NCI-H69 (cell line): ENCODE data around the gene EMID1.

Source experiments
- DNase-seq: peaks from one replicate; lab custom pipeline; 2025; lab: John Stamatoyannopoulos, UW

Gene EMID1

DNA sequence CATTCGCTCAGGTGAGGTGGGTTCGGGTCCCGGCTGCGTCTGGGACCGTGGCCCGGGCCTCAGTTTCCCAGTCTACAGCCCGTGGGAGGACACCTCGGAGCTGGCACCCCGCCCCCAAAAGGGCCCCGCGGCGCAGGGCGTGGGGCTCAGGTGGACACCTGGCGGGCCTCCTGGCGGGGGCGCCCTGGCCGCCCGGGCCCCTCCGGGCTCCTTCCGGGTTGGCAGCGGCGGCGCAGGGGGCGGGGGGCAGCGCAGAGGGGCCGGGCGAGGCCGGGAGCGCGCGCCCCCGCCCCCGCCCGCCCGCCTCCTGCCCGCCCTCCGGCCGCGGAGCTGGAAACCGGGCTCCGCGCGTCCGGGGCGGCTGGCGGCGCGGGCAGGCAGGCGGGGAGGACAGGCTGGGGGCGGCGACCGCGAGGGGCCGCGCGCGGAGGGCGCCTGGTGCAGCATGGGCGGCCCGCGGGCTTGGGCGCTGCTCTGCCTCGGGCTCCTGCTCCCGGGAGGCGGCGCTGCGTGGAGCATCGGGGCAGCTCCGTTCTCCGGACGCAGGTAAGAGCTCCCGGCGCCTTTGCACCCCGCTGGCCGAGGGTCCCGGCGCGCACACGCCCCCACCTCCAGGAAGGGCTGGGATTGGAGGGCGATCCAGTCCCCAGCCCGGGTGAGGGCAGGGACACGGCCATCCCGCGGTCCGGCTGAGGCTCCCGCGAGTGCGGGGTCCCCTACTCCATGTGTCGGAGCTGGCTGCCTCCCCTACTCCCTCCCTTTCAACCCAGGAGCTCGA is at the start of gene EMID1:
EMID1 (plus strand) TSS at position 303 of the 778 bp plus-strand sequence; CDS start at position 446, 143 bp downstream.
- peak; percentile 78 for DNase-seq

DNA sequence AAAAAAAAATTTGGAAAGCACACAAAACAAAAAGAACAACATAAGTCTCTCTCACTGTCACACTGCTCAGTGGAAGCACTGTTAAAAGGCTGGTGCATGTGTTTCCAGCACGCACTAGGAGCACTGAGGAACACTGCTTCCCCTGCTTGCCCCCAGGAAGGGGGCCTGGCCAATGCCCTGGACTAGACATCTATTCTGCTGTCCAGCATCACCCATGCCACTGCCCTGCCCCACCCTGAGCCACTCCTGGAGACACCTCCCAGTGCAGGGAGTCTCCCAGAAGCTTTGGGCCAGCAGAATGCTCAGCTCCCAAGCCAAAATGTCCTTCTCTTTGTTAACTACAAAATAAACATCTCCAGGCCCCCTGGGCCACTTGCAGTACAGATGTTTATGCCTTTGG is 49.7 kb upstream of the EMID1 start:
- DNase-seq = no peak

DNA sequence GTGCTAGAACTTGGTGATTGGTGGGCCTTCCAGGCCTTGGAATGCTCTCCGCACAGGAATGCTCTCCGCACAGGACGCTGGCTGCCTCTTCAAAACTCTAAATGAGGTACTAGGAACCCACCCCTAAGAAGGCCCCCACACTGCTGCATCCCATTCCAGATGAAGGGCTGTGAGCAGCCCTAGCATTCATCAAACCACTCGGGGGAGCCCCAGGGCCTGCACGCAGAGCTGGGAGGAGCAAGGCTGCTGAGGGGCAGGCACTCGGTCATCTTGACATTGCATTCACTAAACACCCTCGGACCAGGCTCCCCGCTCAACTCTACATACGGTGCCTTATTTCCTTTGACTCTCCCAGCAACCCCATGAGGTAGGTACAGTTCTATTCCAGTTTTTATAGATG is 49.2 kb upstream of the EMID1 start:
- peak; percentile 57 for DNase-seq

DNA sequence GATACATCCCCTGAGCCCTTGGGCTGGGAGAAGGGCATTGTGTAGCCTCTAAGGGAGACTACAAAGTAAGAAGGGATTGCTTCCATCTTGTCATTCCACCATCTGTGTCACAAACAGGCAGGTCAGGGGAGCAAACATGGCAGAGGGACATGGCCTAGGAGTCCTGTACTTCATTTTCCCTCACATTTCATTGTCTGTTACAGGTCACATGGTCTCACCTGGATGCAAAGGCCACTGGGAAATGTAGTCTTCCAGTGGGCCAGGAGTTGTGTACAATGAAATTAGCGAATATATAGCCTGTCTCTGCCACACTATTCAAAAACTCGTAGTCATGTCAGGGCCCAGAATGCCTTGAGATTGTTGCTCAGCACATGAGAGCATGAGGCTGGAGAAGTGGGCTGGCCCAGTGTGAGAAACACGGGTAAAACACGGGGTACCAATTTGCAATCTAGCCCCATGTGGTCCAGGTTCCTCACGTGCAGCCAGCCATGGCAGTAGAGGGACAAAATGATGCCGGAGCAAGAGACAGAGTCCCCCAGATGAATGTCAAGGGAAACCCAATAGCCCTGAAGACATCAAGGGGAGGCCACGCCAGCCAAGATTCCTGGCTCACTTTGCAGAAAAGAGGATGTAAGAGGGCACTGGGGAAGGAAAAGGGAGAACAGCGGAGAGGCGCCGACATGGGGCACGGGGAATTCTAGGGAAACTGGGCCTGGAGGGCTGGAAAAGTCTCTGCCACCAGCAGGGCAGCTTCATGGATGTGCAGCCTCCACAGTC is 47.7 kb upstream of the EMID1 start:
- DNase-seq = no peak

DNA sequence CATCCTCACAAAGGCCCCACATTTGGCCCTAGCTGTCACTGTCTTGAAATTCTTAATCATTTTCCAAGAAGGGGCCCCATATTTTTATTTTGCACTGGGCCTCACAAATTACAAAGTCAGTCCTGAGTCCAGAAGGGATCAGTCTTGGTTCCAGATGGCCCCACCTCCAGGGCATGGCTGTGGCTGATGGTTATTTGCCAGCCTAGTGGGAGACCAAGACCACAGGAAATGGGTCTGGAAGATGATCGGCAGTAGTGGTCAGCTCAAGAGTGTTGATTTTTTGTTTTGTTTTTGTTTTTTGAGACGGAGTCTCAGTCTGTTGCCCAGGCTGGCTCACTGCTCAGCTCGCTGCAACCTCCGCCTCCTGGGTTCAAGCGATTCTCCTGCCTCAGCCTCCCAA is 47.1 kb upstream of the EMID1 start:
- no peak for DNase-seq

DNA sequence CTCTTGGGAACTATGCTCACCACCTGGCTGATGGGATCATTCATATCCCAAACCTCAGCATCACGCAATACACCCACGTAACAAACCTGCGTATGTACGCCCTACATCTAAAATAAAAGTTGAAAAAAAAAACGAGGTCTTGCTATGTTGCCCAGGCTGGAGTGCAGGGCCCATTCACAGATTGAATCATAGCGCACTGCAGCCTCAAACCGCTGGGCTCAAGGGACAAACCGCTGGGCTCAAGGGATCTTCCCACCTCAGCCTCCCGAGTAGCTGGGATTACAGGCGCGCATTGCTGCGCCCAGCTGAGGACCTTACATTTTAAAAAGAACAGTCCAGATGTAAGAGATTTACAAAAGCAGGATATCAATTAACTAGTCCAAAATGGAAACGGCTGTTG is 41.9 kb upstream of the EMID1 start:
- DNase-seq = no peak

DNA sequence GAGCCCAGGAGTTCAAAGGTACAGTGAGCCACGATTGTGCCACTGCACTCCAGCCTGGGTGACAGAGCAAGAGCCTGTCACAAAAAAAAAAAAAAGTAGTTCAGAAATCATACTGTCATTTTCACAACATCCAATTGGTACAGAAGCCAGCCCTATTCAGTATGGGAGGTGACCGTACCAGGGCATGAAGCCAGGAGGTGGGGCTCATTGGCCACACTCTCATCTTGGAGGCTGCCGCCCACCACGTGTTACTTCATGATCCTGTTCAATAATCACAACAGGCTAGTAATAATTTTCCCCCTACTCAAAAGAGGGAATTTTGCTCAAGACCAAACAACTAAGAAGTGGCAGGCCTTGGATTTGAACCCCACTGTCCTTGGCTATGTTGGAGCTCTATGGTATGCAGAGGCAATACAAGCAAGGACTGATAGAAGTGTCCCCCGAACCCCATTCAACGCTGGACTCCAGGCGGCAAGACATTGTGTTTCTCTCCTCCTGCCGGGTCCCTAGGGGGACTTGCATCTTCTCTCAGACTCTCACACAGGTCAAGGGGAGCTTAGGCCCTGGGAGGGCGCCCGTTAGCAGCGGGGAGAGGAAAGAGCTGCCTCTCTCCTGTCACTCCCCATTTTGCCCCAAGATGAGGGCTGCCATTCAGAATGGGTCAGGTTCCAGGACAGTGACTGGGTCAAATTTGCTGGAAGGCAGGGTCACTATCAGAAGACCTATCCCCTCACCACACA is 40.2 kb upstream of the EMID1 start:
- no peak for DNase-seq

DNA sequence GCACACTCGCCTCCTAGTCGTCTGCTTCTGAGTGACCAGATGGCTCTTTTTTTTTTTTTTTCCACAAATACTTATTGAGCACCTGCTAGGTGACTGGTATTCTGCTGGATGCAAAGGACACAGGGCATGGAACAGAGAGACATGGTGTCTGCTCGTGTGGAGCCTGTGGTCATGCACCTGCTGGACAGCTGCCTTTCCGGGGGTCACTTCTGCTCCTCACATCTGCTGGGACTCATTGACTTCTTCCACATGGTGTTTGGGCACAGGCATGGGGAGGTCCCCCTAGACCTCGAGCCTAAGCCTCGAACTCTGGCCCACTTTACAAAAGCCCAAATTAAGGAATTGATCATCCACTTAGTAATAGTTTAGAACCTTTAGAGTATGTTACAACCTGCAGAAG is 39.5 kb upstream of the EMID1 start:
- no peak for DNase-seq

DNA sequence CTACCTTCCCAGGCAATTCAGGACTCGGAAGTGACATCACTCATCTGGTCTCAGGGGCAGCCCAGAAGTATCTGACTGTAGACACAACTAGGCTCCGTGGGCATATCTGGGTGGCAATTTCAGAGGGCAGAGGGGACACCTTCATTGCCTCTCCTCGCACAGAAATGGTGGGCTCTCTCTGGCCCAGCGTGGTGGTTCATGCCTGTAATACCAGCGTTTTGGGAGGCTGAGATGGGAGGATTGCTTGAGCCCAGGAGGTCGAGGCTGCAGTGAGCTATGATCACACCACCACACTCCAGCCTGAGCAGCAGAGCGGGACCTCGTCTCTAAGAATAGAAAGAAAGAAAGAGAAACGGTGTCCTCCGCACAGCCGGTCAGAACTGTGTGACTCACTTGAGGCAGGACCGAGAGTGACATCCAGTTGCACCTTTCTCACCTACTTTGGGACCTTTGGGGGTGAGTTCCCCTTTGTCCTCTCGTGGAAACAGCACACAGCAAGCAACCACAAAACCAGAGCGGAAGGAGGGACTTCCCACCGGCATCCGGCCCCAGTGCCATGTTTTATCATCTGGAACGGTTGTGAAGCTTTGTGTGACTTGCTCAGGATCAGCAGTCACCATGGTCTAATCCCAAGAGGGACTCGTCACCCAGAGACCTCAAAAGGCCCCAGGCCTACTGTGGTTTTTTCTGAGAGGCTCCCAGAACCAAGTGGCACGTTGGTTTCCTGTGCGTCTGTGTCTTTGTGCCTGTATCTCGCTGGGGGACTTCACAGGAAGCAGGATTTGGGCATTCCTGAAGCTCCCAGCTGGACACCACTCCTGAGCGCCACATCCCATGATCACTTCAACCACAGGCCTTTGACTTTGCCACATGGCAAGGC is 38.4 kb upstream of the EMID1 start:
- no peak for DNase-seq

DNA sequence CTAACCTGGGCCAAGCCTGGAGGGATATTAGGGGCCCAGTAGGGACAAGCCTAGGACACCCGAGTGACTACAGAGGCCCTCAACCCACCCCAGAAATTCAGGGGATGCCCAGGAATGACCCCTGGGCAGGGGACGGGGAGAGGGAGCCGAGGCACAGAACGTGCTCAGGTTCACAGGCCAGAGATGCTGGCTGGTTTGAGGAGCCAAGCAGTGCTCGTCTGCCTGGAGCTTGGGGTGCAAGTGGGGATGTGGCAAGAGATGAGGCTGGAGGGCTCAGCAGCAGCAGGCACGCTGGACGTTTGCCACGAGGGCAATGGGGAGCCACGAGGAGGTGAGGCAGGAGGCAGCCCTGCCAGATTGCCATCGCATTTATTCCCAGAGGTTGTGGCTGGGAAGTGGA is 34.0 kb upstream of the EMID1 start:
- no peak for DNase-seq

DNA sequence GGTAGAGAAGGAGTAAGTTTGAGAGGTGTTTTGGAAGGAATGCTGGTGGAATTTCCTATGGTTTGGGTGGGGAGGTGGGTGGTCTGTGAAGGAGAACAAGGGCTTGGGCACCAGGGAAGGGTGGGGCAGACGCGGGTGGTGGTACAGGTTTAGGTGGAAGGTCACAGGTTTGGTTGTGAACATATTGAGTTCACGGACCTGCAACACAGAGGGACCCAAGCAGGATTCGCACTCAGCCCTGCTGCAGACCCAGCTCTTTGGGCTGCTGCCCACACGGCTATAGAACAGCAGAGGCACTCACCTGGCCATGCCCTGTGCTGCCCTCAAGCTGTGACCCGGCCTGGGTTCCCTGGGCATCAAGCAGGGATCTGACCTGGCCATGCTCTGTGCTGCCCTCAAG is 33.5 kb upstream of the EMID1 start:
- no peak for DNase-seq

DNA sequence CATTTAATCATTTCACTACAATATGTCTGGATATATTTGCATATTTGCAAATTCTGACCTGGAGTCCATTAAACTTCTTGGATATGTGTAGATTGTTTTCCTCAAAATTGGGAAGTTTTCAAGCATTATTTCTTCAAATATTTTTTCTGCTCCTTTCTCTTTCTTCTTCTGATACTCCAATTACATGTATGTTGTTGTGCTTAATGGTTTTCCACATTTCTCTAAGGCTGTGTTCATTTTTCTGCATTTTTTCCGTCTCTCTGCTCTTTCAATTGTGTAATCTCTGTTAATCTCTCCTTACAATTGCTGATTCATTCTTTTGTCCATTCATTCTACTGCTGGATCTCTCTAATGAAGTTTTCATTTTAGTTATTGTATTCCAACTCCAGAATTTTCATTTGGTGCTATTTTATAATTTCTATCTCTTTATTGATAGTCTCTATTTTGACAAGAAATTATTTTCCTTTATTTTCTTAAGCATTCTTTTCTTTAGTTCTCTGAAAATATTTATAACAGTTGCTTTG is 30.3 kb upstream of the EMID1 start:
- no peak for DNase-seq

DNA sequence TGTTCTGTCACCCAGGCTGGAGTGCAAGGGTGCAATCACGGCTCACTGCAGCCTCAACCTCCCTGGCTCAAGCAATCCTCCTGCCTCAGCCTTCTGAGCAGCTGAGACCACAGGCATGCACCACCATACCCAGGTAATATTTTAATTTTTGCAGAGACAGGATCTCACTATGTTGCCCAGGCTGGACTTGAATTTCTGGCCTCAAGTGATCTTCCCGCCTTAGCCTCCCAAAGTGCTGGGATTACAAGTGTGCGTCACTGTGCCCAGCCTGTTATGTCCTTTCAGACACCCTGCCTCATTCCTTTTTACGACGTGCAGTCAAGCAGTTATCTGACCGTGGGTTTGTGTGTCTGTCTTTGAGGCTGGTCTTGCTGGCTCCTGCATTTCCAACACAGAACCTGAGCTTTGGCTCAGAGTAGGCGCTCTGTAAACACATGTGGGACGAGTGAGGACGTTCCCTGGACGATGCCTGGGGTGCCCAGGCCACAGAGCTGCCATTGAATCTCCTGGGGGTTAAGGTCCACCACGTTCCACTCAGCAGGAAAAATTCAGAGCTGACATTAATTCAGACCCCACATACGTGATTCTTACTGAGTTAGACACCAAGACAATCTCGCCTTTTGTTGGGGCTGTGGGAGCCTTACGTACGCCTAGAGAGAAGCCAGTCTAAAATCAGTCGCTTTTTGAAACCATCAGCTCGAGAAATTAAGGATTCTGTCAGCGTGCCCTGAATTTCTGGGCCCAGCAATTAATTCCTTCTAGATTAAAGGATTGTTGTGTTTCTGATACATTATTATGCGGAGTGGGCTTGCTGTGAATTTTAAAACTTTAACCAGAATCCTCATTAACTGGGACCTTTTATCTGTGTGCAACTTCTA is 21.5 kb upstream of the EMID1 start:
- no peak for DNase-seq

DNA sequence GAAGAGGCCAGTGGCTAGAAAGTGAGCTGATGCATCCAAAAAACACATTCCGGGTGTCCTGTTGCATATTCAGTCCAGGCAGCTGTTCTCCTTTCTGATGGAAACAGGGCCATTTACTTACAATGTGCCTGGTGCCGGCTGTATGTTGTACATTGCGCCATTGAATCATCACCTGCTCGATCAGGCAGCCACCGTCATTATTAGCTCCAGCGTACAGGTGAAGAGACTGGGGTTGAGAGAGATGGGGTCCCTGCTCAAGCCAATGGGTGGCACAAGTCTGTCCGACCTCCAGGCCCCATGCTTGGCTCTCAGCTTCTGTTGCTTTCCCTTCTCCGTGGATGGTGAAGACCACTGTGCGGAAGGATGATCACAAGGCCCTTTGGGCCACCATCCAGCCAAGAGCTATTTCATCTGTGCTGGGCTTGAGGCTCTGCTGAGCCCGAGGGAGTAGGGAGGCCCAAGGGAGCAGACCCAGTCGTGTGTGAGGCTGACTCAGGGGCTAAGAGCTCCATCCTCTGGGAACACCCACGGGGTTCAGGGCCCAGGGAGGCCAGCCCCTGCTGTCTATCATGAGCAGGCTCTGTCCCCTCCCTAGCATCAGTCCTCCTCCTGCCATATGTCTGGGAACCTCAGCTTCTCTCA is 20.7 kb upstream of the EMID1 start:
- DNase-seq = no peak

DNA sequence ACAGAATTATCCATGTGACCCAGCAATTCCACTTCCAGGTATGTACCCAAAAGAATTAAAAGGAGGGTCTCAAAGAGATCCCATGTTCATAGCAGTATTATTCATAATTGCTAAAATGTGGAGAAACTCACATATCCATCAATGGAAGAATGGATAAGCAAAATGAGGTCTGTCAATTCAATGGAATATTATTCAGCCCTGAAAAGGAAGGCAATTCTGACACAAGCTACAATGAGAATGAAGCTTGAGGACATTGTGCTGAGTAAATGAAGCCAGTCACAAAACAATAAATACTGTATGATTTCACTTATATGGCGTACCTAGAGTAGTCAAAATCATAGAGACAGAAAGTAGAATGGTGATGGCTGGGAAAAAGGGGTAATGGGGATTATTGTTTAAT is 19.4 kb upstream of the EMID1 start:
- no peak for DNase-seq

DNA sequence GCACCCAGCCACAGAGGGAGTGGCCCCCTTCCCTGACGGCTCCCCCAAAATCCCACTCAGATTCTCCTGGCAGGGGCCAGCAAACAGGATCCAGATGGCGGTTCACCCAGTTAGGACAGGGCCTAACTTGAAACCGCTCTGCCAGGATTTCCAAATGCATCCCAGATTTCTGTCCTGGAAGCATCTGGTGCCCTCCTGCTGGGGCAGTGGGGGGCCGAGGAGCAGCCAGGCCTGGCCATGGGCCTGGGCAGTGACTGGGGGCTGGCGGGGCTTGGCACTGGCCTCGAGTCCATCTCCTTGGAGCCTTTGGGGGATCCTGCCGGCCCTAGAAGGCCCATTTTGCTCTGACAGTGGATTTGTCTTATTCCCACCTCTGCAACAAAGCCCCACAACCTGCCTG is 17.9 kb upstream of the EMID1 start:
- no peak for DNase-seq

DNA sequence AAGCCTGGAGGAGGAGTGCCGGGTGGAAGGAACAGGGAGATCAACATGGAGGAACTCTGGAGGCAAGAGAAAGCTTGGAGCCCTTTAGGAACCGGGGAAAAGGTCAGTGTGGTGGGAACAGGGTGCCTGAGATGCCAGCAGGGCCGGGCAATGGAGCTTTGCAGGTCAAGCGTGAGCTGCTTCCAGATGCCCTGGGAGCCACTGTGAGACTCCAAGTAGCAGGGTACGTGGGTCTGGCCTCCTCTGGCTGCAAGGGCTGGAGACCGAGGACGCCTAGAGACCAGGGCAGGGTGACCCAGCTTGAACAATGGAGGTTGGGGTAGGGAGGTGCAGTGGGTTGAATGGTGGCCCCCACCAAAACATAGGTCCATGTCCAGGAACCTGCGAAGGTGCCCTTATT is 15.6 kb upstream of the EMID1 start:
- no peak for DNase-seq

DNA sequence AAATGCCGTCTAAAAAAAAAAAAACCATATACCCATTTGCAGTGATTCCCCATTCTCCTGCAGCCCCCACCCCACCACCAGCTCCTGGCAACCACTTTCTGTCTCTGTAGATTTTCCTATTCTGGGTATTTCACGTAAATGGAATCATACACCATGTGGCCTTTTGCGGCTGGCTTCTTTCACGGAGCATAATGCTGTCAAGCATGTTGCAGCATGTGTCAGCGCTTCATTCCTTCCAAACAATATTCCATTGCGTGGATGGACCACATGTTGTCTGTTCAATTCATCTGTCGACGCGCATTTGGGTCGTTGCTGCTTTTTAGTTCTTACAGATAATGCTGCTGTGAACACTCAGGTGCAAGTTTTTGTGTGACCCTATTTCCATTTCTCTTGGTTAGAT is 14.8 kb upstream of the EMID1 start:
- DNase-seq = no peak

DNA sequence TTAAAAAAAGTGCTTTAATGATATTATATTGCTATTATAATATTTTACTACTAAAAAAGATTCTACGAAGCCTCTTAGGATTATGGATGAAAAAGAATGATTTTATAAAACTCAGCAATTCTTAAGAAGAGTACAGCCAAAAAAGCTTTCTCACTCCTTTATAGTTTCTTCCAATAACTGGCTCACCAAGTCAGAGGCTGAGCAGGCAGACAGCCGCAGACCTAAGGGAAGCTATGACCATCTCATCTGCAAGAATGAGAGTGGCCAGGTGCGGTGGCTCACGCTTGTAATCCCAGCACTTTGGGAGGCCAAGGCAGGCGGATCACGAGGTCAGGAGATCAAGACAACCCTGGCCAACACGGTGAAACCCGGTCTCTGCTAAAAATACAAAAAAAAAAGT is 12.7 kb upstream of the EMID1 start:
- no peak for DNase-seq

DNA sequence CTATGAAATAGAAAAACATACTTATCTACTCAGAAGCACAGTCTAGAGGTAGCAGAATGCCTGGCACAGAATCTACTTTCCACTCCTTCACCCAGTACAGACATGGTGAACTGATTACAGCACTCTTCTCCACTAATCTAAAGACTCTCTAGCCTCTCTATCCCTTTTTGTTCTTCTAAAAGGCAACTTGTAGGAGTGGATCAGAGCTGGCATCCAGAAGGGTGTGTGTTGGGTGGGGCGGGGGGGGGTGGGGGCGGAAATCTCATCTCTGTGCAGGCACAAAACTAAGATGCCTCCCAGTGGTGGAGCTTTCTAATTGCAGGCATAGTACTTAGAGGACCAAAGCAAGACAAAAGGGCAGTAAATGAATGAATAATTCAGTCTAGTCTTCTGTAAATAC is 11.5 kb upstream of the EMID1 start:
- no peak for DNase-seq
